IPS-NIHi7 (cell line): Measurements from ENCODE around the gene GOLGB1.
"Not testable (repeated sequence)": the region's sequence is repeated elsewhere in the genome, so short reads cannot be mapped to it uniquely, and the experiment has no call there.

Experiments
- DNase-seq: peaks from one replicate; pipeline ENCODE4 v3.0.0; 2012; ENCODE audit warnings: mixed read lengths; ENCODE audit errors: extremely low spot score

GOLGB1 gene

GRCh38 chr3:121749276-121750086 is at the start of gene GOLGB1:
Gene GOLGB1 (minus strand): TSS chr3:121749741. CDS start chr3:121730971, 18,770 bp downstream.
- DNase-seq, result peak; percentile 97

- DNase-seq, result no peak
Observed at GRCh38 chr3:121796970-121797369, 47.4 kb upstream of the GOLGB1 start.

- DNase-seq, result no peak
Observed at GRCh38 chr3:121794264-121794983, 44.9 kb upstream of the GOLGB1 start.

- no peak for DNase-seq
Observed at GRCh38 chr3:121793078-121793477, 43.5 kb upstream of the GOLGB1 start.

- no peak for DNase-seq
Observed at GRCh38 chr3:121786485-121786884, 36.9 kb upstream of the GOLGB1 start.

- DNase-seq, result not testable (repeated sequence)
Observed at GRCh38 chr3:121782784-121783183, 33.2 kb upstream of the GOLGB1 start.

- DNase-seq, result no peak
Observed at GRCh38 chr3:121781611-121782010, 32.1 kb upstream of the GOLGB1 start.

GRCh38 chr3:121775095-121775494 is 25.6 kb upstream of the GOLGB1 start:
- DNase-seq, result not testable (repeated sequence)

- DNase-seq, result no peak
Observed at GRCh38 chr3:121769246-121769645, 19.7 kb upstream of the GOLGB1 start.

GRCh38 chr3:121768452-121768851 is 18.9 kb upstream of the GOLGB1 start:
- no peak for DNase-seq

- no peak for DNase-seq
Observed at GRCh38 chr3:121759541-121760202, 10.1 kb upstream of the GOLGB1 start.

GRCh38 chr3:121758727-121759450 is 9.3 kb upstream of the GOLGB1 start:
- no peak for DNase-seq

- DNase-seq, result no peak
Observed at GRCh38 chr3:121757812-121758545, 8.4 kb upstream of the GOLGB1 start.

- no peak for DNase-seq
Observed at GRCh38 chr3:121757087-121757811, 7.7 kb upstream of the GOLGB1 start.

GRCh38 chr3:121752772-121753171 is 3.2 kb upstream of the GOLGB1 start:
- DNase-seq, result no peak

GRCh38 chr3:121752261-121752660 is 2.7 kb upstream of the GOLGB1 start:
- DNase-seq, result no peak

- no peak for DNase-seq
Observed at GRCh38 chr3:121750087-121750415, 510 bp upstream of the GOLGB1 start.

- peak; percentile 48 for DNase-seq
Observed at GRCh38 chr3:121748680-121749275, 763 bp downstream of the GOLGB1 start.

- no peak for DNase-seq
Observed at GRCh38 chr3:121747976-121748375, 1.6 kb downstream of the GOLGB1 start.

- not testable (repeated sequence) for DNase-seq
Observed at GRCh38 chr3:121743106-121743505, 6.4 kb downstream of the GOLGB1 start.
